Activated CD8-positive, alpha-beta memory T cell treated with anti-CD3 and anti-CD28 coated beads for 36 hours (primary cell): Measurements from ENCODE around the gene EVI5. TPM values are rescaled to one million over a fixed set of nuclear protein-coding genes. Genes with fewer than 3 reads are reported as not detected.

Source experiments
- CTCF ChIA-PET: fragments of 350-600 bp; sonication (Branson Sonifier 250); formaldehyde crosslinking; loops from one replicate; lab custom pipeline; 2021; ENCODE audit warnings: antibody characterized with exemption; lab: Charles Lee
- POLR2A ChIA-PET: fragments of 350-600 bp; sonication (Branson Sonifier 250); formaldehyde crosslinking; loops from one replicate; lab custom pipeline; 2021; ENCODE audit warnings: antibody characterized with exemption; lab: Charles Lee
- total RNA-seq, 2 experiments: library from RNA; stranded (reverse); gene quantifications; one replicate each; pipeline ENCODE4 v1.2.3, GENCODE V29; 2021

EVI5 gene
- total RNA-seq, 2 experiments from 2014 or later, result 49.3 to 51.2 TPM

DNA sequence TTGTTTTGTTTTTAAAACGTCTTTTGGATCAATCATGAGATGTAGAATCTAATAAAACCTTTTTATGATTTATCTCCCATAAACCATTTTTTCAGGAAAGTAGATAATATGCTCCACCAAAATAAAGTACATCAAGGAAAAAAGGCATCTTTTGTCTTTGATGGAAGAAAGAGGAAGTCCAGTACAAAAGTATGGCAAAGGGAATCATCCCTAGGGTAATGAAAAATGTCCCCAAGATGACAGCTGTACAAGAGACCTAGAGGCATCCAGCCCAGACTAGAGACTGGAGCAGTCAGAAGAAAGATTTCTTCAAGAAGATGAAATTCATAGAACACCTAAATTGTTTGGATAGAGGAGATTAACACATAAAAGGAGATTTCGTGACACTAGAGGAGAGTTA, 265.9 kb downstream of the EVI5 start:
- ChIA-PET CTCF (no interaction called here), POLR2A (no interaction called here)

DNA sequence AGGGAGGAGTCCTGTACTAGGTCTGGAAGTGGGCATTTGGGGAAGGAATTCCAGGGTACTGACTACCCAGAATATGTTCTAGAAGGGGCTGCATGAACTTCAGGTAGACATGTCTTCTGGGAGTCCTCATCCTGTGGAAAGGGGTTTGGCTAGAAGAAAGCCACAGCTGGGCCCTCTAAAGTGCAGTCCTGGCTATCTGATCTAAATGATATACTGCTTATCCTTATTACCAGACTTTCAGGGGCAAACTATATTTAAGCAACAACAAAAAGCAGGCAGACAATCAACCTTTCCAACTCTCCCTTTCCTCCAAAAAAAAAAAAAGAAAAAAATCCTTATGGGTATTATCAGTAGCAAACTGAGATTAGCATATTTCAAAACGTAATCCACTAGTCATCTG, 268.3 kb downstream of the EVI5 start:
- POLR2A ChIA-PET, result no interaction called here
- CTCF ChIA-PET, result interaction anchor here (0.9 kb wide), 1 partner anchor 31 kb away, joined by 3 read pairs; no protein-coding TSS in a partner anchor

DNA sequence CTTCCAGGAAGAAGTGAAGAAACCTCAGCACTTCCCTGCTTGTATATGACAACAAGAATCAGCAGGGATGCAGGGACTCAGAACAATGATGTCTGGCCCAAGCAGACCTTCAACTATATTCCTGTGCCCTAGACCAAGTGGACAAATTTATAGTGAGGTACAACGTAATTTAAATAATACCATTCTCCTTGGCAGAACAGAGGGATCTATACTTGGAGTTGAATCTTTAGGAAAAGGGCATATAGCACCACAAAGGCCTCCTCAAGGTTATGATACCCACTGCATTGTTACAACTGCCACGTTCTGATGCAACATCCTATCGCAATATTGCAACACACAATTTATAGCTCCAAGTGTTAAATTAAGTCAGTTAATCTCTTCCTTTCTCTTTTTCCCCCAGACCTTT, 269.1 kb downstream of the EVI5 start:
- ChIA-PET POLR2A (no interaction called here), CTCF (interaction anchor here (0.9 kb wide), 1 partner anchor 30 kb away, joined by 3 read pairs; no protein-coding TSS in a partner anchor)

DNA sequence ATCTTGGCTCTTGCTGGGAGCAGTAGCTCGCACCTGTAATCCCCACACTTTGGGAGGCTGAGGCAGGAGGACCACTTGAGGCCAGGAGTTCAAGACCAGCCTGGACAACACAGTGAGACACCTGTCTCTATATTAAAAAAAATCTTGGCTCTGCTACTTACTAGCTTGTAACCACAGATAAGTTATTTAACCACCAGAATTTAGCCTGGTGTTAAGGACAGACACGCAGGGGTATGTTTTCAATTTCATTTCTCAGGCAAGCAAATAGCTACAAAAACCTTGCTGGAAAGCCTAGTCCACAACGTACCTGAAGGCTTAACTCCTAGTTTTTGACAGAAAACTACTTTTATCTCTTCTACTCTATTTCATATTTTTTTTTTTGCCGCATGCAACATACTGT, 273.4 kb downstream of the EVI5 start:
- ChIA-PET POLR2A (no interaction called here), CTCF (interaction anchor here (0.6 kb wide), 1 partner anchor 100 kb away, joined by 4 read pairs; no protein-coding TSS in a partner anchor)

GRCh38 chr1:92509619-92510018, 275.3 kb downstream of the EVI5 start:
- ChIA-PET POLR2A (no interaction called here), CTCF (interaction anchor here (1.4 kb wide), 1 partner anchor 16 kb away, joined by 4 read pairs; no protein-coding TSS in a partner anchor)

DNA sequence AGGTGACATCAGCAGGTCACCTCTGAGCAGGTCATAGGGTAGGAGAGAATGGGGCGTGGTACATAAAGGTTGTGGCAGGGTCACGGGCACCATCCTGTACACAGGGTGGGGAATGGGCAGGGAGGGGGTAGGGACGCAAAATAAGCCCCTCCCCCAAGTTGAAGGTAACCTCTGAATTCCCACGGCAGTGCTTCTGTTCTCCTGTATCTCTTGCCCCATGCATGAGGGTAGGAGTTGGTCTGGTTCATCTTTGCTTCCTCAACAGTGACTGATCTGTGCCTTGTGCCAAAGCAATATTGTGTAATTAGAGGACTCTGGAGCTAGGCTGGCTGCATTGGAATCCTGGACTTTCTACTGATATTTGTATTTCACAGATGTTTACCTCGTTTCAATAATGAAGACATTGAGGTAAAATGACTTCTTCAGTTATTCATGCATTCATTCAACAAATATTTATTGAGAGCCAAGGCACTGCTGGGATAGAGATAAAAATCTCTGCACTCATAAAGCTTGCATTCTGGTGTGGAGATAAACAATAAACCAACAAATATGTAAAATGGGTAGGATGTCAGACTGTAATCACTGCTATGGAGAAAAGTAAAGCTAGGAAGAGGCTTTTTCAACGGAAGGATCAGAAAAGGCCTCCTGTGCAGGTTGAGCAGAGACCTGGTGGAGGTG, 279.8 kb downstream of the EVI5 start:
- POLR2A ChIA-PET, result no interaction called here
- CTCF ChIA-PET, result interaction anchor here (1.1 kb wide), 1 partner anchor 195 kb away, joined by 3 read pairs; no protein-coding TSS in a partner anchor

DNA sequence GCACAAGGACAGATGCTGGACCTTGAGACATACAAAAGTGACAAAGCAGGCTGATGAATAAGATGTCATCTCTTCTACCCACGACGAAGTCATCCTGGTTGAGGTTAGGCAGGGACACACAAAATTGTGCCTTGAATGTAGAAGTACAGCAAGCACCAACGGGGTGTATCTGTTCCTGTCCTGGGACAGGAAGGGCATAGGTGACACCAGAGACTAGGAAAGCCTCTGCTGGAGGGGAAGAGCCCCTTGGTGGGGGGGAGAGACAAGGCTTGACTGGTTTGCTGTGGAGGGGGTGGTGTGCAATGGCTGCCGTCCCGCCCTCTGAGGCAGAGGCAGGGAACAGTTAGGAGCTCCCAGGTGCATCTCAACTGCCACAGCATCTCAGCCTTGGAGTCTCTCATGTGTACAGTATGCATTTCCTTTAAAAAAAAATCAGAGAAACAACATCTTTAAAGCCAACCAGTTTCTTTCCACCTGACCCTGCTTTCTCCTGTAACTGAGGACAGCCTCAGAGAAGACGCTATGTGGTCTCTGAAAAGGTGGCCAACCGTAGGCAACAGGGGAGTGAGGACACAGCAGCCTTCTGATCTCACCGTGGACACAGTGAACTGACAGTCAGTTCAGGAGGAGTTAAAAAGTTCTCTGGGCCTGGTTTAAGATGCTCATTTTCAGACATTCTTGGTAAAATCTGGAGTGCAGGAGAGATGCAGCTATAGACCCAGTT, 280.5 kb downstream of the EVI5 start:
- POLR2A ChIA-PET, result interaction anchor here (1.3 kb wide), 1 partner anchor 18 kb away, joined by 4 read pairs; the partner anchor contains the start of gene GFI1
- CTCF ChIA-PET, result interaction anchor here (1.1 kb wide), 1 partner anchor 194 kb away, joined by 3 read pairs; no protein-coding TSS in a partner anchor

GRCh38 chr1:92503926-92504285, 281.0 kb downstream of the EVI5 start:
- POLR2A ChIA-PET, result interaction anchor here (1.3 to 1.6 kb wide), 2 partner anchors 17 to 19 kb away, joined by 4 to 6 read pairs; partner anchors contain the start of gene GFI1
- CTCF ChIA-PET, result interaction anchor here (1.1 kb wide), 1 partner anchor 193 kb away, joined by 3 read pairs; no protein-coding TSS in a partner anchor

- POLR2A ChIA-PET, result interaction anchor here (0.6 to 1.6 kb wide), 4 partner anchors 16 to 24 kb away, joined by 4 to 7 read pairs (median 6); partner anchors contain the start of gene GFI1
- CTCF ChIA-PET, result interaction anchor here (0.6 kb wide), 1 partner anchor 126 kb away, joined by 6 read pairs; no protein-coding TSS in a partner anchor
Observed at GRCh38 chr1:92503043-92503925, 281.6 kb downstream of the EVI5 start.

GRCh38 chr1:92502247-92502646, 282.7 kb downstream of the EVI5 start:
- ChIA-PET POLR2A (interaction anchor here (0.6 to 1.6 kb wide), 3 partner anchors 16 to 23 kb away, joined by 6 to 7 read pairs (median 7); partner anchors contain the start of gene GFI1), CTCF (interaction anchor here (0.6 kb wide), 1 partner anchor 127 kb away, joined by 6 read pairs; no protein-coding TSS in a partner anchor)

DNA sequence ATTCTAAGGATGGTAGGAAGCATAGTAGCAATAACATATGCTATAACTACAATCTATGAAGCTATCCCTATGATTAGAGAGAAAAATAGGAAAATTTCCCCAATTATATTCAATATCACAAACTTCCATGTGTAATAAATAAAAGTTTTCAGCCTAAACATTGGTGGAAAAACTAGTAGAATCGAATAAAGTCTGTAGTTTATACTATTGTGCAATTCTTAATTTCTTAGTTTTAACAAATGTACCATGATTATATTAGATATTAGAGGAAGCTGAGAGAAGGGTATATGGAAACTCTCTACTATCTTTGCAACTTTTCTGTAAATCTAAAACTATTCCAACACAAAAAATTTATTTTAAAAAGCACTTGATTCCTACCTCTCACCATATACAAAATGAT, 284.4 kb downstream of the EVI5 start:
- ChIA-PET POLR2A (no interaction called here), CTCF (interaction anchor here (0.6 kb wide), 1 partner anchor 87 kb away, joined by 4 read pairs; no protein-coding TSS in a partner anchor)

- POLR2A ChIA-PET, result no interaction called here
- CTCF ChIA-PET, result interaction anchor here (0.6 kb wide), 1 partner anchor 39 kb away, joined by 3 read pairs; no protein-coding TSS in a partner anchor
Observed at GRCh38 chr1:92495392-92496063, 289.4 kb downstream of the EVI5 start.

DNA sequence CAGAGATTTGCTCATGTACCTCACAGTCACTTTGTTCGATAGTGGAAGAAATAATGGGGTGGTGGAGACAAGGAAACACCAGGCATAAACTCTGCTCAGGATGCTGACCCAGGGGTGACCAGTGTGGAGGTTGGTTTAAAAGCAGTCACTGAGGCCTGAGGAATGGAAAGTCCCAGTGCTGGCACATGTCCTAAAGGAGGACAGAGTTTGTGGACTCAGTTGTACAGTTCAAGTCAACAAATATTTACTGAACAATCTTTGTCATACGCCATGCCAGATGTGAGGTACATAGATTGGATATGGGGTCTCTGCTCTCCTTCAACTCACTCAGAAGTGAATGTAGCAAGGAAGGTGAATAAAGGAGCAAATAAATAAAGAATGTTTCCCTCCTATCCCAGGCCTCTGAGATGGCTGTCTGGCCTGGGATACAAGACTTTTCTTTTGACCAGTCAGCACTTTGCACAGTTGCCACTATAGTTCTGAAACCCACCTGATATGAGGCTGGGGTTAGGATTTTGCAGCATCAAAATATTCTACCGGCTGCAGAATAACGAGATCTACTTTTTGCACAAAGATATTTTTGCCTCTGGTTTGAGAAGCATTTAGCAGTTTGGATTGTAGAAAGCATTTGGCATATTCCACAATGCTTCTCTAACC, 290.3 kb downstream of the EVI5 start:
- ChIA-PET POLR2A (no interaction called here), CTCF (no interaction called here)

- ChIA-PET CTCF (no interaction called here), POLR2A (no interaction called here)
Observed at GRCh38 chr1:92493139-92493538, 291.8 kb downstream of the EVI5 start.

GRCh38 chr1:92488832-92489231, 296.1 kb downstream of the EVI5 start:
- ChIA-PET CTCF (interaction anchor here (0.6 to 0.7 kb wide), 2 partner anchors 52 to 117 kb away, joined by 3 read pairs; no protein-coding TSS in a partner anchor), POLR2A (interaction anchor here (0.6 to 0.7 kb wide), 2 partner anchors 95 to 176 kb away, joined by 4 read pairs; no protein-coding TSS in a partner anchor)

DNA sequence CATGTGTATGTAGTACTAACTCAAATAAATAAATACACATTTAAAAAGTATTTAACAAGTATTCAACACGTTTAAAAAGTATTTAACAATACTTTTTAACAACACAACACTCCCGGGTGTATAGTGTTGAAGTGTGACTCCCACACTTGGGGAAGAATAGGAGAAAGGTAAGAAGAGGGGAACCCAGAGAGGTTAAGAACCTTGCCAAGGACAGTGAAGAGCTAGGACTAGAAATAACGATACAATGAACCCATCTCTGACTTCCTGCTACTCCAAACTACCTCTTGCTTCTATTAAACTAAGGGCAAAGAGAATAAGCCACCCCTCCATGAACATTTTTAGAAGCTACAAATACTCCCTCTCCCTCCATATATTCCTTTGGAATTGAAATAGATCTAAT, 296.5 kb downstream of the EVI5 start:
- CTCF ChIA-PET, result interaction anchor here (4.1 kb wide), 1 partner anchor 177 kb away, joined by 15 read pairs; no protein-coding TSS in a partner anchor
- POLR2A ChIA-PET, result no interaction called here

GRCh38 chr1:92487078-92487605, 297.8 kb downstream of the EVI5 start:
- ChIA-PET CTCF (interaction anchor here (0.8 to 4.1 kb wide), 10 partner anchors 9 to 176 kb away, joined by 3 to 32 read pairs (median 6); no protein-coding TSS in a partner anchor), POLR2A (interaction anchor here (1.0 to 4.1 kb wide), 8 partner anchors 11 to 475 kb away, joined by 3 to 62 read pairs (median 10); no protein-coding TSS in a partner anchor)
